Activated CD4-positive, CD25-positive, alpha-beta regulatory T cell treated with anti-CD3 and anti-CD28 coated beads, Interleukin-2, amount 50 U/mL, for 24 hours (primary cell): ENCODE data around the gene DBF4.
"Not testable (repeated sequence)": the region's sequence is repeated elsewhere in the genome, so short reads cannot be mapped to it uniquely, and the experiment has no call there.

Experiments used
- ATAC-seq, 2 donors: fragments of 150-1000 bp; cut with Tn5 transposase; one replicate each; pipeline ENCODE4 v1.10.0; 2021; ENCODE audit warnings: mild to moderate bottlenecking in 1 of 2, moderate library complexity in 1 of 2

The DBF4 gene

GRCh38 chr7:87882151-87882937 is 6.1 kb downstream of the DBF4 start:
- no peak for ATAC-seq

DNA sequence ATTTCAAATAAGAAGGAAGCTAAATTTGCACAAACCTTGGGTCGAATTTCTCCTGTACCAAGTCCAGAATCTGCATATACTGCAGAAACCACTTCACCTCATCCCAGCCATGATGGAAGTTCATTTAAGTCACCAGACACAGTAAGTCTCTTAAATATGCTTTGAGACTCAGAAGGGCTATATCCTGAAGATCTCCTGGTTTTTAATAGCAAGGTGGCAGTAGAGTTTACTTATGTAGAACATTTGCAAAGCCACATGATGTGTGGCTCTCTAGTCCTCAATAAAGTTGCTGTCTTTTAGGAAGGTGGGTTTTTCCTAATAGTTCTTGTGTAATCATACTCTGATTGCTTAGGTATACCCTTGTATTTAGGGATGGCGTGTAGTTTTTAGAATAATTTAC is 8.7 kb downstream of the DBF4 start:
- no peak for ATAC-seq

GRCh38 chr7:87886875-87887274 is 10.6 kb downstream of the DBF4 start:
- ATAC-seq = no peak

GRCh38 chr7:87895363-87895762 is 19.1 kb downstream of the DBF4 start:
- no peak for ATAC-seq

DNA sequence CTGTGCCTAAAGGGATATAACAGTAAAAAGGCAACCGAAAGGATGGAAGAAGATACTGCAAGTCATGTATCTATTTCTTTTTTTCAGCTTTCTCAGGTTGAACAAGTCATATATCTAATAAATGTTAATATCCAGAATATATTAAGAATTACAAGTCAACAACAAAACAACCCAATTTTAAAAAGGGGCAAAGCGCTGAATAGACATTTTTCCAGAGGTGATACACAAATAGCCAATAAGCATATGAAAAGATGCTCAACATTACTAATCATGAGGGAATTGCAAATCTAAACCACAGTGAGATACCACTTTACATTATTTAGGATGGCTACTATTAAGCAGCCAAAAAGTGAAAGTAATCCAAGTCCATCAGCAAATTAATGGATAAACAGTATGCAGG is 23.0 kb downstream of the DBF4 start:
- ATAC-seq = no peak

- ATAC-seq = not testable (repeated sequence)
Observed at GRCh38 chr7:87907136-87907906, 31.0 kb downstream of the DBF4 start.

DNA sequence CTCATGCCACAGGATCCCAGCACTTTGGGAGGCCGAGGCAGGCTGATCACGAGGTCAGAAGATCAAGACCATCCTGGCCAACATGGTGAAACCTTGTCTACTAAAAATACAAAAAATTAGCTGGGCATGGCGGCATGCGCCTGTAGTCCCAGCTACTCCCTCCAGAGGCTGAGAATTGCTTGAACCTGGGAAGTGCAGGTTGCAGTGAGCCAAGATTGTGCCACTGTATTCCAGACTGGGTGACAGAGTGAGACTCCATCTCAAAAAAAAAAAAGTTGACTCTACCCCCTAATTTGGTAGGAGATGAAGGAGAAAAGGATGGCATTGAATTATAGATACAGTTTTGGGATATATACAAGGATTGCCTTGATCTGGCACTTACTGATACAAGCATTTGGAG is 32.5 kb downstream of the DBF4 start:
- not testable (repeated sequence) for ATAC-seq

GRCh38 chr7:87912121-87912520 is 35.8 kb downstream of the DBF4 start:
- no peak for ATAC-seq

DNA sequence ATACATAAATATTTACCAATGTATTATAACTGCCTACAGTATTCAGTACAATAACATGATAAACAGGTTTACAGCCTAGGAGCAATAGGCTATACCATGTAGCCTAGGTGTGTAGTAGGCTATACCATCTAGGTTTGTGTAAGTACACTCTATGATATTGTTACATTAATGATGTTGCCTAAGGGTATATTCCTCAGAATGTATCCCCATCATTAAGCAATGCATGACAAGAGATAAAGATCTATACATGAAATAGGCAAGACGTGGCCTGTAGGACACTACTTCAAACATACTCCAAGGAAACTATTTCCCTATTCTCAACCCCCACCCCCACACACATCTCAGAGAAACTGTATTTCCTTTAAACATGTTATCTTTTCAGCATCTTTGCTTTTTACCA is 42.4 kb downstream of the DBF4 start:
- no peak for ATAC-seq

- ATAC-seq = no peak
Observed at GRCh38 chr7:87919875-87920274, 43.6 kb downstream of the DBF4 start.

GRCh38 chr7:87920578-87920977 is 44.3 kb downstream of the DBF4 start:
- ATAC-seq = no peak

DNA sequence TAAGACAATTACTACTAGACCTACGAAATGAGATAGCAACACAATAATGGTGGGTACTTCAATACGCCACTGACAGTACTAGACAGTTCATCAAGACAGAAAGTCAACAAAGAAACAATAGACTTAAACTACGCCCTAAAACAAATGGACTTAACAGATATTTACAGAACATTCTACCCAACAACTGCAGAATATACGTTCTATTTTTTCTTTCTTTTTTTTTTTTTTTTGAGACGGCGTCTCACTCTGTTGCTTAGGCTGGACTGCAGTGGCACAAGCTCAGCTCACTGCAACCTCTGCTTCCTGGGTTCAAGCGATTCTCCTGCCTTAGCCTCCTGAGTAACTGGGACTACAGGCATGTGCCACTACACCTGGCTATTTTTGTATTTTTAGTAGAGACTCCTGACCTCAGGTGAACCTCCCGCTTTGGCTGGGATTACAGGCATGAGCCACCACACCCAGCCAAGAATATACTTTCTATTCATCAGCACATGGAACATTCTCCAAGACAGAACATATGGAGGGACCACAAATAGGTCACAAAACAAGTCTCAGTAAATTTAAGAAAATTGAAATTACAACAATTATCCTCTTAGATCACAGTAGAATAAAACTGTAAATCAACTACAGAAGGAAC is 46.6 kb downstream of the DBF4 start:
- ATAC-seq = not testable (repeated sequence)

DNA sequence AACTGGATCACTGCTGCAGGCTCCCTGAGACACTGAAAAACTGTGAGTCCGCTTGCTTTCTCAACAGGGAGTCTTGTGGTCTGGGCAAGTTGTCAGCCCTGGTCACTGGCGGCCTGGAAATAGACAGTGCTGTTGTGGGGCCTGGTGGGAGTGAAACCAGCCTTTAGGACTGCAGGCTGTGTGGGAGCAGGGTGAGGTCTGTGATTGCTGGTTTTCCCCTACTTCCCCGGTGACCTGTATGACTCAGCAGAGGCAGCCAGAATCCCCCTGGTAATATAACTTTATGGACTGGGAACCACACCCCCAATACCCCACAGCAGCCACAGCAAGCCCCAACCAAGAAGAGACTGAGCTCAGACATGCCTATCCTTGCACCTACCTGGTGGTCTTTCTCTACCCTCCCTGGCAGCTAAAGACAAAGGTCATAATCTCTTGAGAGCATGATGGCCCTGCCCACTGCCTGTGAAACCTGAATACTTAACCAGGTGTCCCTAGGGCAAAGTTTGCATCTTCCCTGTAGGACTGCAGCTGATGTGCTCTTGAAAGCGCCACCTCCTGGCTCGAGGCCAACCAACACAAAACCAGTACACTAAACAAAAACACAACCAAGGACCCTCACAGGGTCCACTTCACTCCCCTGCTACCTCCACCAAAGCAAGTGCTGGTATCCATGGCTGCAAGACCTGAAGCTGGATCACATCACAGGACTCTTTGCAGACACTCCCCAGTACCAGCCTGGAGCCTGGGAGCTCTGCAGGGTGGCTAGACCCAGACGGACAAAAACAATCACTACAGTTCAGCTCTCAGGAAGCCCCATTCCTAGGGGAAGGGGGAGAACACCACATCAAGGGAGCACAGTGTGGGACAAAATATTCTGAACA is 50.5 kb downstream of the DBF4 start:
- ATAC-seq = peak; percentile 51 to 53

GRCh38 chr7:87933605-87933952 is 57.3 kb downstream of the DBF4 start:
- no peak for ATAC-seq

- peak; percentile 94 for ATAC-seq
Observed at GRCh38 chr7:87933953-87934698, 57.8 kb downstream of the DBF4 start, which contains the start of gene ADAM22. Gene ADAM22 (plus strand): TSS chr7:87934251. CDS start chr7:87934466, 215 bp downstream.

DNA sequence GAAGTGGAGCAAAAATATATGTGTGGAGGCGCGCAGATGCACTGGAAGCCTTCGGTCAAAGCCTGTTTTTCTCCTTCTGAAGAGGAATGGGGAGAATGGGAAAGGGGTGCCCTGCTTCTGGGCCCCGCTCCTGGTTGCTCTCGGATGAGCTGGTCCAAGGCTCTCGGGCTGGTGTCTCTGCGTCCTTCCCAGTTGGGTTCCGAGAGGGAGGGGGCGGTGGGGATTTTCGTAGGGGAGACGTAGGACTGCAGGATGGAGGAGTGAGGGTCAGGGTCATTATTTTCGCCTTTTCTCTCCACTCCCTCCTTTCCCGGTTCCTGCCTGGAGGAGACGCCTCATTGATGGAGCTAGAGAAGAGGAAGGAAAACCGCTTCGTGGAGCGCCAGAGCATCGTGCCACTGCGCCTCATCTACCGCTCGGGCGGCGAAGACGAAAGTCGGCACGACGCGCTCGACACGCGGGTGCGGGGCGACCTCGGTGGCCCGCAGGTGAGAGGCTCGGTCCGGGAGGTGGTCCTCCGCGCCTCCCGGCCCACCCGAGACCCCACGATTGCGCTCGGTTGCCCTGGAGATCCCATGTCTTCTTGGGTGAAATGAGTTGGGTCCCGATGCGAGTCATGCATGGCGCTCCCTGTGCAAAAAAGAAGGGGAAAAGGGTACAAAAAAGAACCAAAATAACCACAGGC is 58.5 kb downstream of the DBF4 start:
- no peak for ATAC-seq

DNA sequence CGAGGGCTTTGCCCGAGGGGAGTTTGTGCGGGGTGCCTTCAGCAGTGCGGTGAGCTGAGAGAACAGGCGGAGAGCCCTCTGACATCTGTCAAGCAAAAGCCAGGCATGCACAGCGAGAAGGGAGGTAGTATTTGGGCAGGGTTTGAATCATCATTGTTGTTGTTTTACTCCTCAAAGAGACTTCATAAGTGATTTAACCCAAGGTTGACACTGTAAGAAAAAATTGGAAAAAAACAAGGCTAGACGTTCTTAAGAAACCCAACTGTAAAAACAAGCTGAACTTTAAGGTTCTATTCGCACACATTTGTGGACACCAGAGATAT is 59.1 kb downstream of the DBF4 start:
- ATAC-seq = no peak

GRCh38 chr7:87941138-87941537 is 64.8 kb downstream of the DBF4 start:
- no peak for ATAC-seq

DNA sequence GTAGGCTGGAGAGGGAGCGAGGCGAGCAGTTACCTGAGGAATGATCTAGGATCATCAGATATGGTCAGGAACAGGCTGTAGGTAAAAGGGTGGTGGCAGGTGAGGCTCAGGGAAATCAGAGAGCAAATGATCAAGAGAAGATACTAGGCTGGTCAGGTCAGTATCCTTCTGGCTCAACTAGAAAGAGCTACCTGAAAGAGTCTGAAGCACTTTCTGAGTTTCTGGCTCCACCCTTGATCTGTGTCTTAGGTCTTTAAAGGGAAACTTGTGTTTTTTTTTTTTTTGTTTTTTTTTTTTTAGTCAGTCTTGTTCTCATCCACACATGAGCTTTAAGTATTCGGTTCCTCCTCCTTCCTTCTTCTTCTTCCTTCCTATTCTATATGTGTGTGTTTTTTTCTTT is 68.3 kb downstream of the DBF4 start:
- no peak for ATAC-seq

GRCh38 chr7:87945926-87946325 is 69.6 kb downstream of the DBF4 start:
- ATAC-seq = not testable (repeated sequence)

- ATAC-seq = no peak
Observed at GRCh38 chr7:87948371-87948770, 72.1 kb downstream of the DBF4 start.
